Stimulated activated CD4-positive, alpha-beta T cell treated with anti-CD3 and anti-CD28 coated beads, Interleukin-15, amount 100 ng/mL, for 48 hours (primary cell): ENCODE measurements around the gene CA7.

Experiments
- DNase-seq, 2 donors: peaks; one replicate each; pipeline ENCODE4 v3.0.0-alpha.2; 2020; ENCODE audit warnings: low read depth in 2 of 2

The CA7 gene

DNA sequence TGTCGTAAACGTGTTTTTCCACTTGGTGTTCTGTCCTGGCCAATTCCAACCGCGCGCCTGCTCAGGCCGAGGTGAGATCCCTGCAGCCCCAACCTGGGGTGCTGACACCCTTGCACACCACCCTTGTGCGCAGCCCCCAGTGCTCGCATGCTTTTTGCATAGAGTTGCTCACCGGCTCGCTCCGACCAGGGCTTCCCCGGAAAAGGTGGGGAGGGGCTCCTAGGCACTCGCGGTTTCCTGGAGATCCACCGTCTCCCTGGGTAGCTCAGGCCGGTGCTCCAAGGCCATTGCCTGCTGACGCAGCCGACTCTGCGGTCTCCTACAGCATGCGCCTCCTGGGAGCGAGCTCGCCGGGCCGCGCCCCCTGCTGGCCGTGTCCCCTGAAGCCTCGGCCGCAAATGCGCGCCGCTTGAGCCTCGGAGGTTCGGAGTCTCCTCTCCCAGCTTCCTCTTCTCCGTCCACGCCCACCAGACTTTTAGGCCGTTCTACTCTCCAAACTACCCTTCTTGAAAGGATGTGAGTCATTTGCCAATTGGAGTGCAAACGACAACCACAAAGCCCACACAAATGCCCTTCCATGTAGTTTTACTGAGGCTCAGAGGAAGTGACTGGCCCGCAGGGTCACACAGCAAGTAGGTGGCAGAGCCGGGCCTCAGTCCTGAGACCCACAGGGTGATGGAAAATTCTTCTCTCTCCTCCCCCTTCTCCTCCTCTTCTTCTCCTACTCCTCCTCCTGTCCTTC is 28.9 kb downstream of the CA7 start:
- DNase-seq = peak; percentile 92

DNA sequence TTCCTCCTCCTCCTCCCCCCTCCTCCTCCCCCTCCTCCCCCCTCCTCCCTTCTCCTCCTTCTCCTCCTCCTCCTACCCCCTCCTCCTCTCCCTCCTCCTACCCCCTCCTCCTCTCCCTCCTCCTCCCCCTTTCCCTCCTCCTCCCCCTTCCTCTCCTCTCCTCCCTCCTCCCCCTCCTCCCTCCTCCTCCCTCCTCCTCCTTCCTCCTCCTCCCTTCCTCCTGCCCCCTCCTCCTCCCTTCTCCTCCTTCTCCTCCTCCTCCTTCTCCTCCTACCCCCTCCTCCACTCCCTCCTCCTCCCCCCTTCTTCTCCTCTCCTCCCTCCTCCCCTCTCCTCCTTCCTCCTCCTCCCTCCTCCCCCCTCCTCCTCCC is 29.5 kb downstream of the CA7 start:
- no peak for DNase-seq

DNA sequence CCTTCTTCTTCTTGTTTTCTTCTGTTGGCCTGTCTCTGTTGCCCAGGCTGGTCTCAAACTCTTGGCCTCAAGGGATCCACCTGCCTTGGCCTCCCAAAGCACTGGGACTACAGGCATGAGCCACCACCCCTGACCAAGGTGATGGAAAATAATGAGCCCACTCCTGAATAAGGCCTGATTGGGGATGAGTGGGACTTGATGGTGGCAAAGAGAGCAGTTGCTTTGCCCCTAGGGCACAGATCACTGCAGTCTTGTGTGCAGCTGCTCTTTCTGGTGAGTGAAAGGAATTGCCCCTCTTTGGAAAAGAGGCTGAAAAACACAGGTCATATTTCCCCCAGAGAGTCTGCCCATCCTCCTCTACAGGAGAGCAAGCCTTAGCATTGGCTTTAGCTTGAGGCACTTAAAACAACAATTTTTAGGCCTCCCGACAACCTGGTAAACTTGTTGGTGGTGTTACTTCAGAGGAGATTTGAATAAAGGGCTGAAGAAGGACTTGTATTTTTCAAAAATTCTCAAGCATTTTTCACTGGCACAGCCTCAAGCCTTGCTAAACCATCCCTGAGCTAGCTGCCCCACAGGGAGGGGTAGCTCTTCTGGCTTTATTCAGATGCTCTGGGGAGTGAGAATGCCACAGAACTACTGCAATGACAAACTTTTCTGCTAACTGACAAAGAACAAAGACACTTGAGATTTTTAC is 30.0 kb downstream of the CA7 start:
- DNase-seq = no peak

DNA sequence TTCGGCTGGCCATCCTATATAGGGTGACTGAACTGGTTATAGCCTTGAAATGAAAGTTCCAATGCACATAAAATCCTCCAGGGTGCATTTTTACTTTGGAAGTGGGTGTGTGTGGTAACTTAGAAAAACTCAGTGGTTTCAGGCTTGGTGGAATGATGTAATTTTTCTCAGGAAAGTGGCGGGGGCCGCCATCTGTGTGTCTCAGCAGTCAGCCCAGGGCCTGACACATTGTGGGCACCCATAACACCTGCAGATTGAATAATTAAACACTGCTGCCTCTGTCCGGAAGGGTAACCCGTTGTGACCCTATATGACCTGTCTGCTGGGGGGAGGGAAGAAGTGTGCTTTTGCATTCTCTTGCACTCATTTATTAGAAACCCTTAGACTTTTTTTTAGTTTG is 33.9 kb downstream of the CA7 start:
- peak; percentile 71 to 73 for DNase-seq

DNA sequence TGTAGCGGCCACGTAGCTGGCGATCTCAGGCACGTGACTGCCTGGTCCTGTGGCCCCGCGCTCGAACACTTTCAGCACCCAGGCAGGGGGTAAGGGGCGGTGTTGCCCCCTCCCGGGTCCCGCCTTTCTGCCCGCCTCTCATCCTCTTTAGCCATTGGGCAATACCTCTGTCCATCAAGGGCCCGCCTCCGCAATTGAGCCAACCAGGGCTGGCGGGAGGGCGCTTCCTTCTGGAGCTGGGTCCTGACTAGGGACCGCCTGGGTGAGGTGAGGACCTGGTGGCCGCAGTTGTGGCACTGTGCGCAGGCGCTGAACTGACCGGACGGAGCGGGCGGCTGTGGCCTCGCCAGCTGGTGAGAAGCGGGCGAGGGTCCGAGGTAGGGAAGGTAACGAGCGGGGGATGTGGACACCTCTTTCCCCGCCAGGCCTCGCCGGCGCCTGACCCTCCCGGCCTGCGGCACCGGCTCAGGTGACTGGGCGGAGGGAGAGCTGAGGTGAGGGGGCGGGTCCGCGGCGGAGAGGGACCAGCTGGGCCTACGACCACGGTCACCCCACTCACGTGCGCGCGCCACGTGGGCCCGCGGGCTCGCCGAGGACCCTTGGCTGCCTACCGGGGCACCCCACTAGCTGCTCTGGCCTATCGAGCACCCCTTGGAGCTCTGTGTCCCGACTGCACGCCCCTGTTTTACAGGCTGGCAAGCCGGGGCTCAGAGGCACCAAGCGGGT is 36.2 kb downstream of the CA7 start, which contains the start of gene PDP2:
Gene PDP2 (plus strand): TSS at position 228 of the 726 bp plus-strand sequence. CDS start 3,770 bp downstream, outside the sequence.
- DNase-seq = peak; percentile 87 to 91

- no peak for DNase-seq
Measured at GRCh38 chr16:66881014-66881417, 36.8 kb downstream of the CA7 start.

- no peak for DNase-seq
Measured at GRCh38 chr16:66881560-66881959, 37.3 kb downstream of the CA7 start.

- DNase-seq = no peak
Measured at GRCh38 chr16:66881964-66882508, 37.8 kb downstream of the CA7 start.

DNA sequence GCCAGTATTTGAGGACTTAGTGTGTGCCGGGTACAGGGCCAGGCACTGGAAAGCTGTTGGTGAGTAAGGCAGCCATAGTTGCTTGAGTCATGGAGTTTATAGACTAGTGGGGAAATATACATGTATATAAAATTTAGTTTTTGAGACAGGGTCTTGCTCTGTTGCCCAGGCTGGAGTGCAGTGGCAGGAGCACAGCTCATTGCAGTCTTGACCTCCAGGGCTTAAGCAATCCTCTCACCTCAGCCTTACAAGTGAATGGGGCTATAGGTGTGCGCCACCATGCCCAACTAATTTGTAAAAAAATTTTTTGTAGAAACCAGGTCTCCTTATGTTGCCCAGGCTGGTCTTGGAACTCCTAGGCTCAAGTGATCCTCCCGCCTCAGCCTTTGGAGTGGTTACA is 38.5 kb downstream of the CA7 start:
- no peak for DNase-seq

DNA sequence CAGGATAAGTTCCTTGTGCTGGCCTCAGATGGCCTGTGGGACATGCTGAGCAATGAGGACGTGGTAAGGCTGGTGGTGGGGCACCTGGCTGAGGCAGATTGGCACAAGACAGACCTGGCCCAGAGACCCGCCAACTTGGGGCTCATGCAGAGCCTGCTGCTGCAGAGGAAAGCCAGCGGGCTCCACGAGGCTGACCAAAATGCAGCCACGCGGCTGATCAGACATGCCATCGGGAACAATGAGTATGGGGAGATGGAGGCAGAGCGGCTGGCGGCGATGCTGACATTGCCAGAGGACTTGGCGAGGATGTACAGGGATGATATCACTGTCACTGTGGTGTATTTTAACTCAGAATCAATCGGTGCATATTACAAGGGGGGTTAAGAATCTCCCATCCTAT is 41.3 kb downstream of the CA7 start:
- no peak for DNase-seq

GRCh38 chr16:66886321-66886720 is 42.1 kb downstream of the CA7 start:
- no peak for DNase-seq

DNA sequence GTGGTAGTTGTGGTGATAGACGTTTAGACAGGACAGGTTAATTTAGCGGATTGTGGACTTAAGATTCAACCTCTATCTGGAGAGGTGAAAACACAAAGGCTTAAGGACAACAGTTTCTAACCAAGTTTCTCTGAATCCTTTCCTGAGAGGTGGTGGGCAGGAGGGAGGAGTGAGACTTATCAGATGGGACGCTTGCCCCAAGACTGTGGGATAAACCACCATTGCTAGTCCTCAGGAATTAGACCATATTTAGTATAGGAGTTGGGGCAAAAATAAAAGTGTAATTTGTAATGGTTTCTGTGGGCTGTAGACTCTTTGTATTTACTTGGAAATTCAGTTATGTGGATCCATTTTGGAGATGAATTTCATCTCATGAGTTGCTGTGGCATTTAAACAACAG is 42.7 kb downstream of the CA7 start:
- DNase-seq = no peak

DNA sequence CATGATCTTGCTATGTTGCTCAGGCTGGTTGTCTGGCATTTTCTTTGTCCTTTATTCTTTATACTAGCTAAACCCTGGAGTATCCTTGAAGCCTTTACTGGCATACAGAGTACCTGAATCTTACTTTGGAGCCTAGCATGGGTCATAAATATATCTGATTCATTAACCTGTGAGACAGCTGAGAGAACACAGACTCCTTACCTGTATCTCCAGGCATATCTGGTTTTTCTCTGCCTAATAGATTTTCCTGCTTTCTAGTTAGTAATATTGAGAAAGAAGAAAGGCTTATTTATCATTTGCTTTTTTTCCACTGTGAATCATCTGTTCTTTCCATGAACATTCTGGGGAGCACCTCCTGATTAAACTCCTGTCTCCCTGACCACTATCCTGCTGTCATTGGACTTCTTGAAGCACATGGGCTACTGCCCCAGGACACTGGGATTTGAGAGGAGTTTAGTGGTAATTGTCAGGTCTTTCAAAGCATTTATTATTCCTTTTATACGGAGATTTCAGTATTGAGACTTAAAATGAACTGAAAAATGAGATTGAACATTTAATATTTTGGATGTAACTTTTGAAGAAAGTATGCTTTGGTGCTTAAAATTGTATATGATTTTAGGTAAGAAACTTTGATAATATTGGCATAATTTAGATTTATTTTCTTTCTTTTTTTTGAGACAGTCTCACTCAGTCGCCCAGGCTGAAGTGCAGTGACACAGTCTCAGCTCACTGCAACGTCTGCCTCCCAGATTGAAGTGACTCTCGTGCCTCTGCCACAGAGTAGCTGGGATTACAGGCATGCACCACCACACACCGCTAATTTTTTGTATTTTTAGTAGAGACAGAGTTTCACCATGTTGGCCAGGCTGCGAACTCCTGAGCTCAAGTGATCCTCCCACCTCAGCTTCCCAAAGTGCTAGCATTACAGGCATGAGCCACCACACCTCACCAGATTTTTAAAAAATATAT is 44.7 kb downstream of the CA7 start:
- DNase-seq = no peak

DNA sequence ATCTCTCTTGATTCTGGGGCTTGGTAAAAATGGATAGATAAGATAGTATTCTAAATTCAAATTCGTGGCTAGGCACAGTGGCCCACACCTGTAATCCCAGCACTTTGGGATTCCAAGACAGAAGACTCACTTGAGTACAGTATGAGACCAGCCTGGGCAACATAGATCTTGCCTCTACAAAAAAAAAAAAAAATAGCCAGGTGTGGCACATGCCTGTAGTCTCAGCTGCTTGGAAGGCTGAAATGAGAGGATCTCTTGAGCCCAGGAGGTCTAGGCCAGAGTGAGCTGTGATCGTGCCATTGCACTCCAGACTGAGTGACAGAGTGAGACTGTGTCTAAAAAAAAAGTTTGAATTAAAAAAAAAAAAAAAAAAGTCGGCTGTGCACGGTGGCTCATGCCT is 45.4 kb downstream of the CA7 start:
- no peak for DNase-seq

DNA sequence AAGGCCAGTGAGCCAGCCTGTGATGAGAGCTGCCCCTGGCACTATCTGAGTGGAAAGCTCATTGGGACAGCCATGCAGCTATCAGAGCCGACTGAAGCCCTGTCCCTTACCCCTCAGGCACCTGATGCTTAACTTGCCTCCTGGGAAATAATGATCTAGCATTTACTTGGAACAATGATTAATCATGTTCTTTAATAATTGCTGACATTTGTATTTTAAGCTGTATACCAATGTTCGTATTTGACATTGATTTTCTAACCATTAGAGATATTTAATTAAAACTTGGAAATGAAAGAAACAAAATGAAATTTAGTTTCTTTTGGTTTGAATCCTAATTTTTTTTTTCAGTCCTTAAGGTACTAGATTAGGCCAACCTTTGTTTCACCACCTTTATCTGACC is 46.6 kb downstream of the CA7 start:
- DNase-seq = no peak

- DNase-seq = no peak
Measured at GRCh38 chr16:66891360-66891759, 47.1 kb downstream of the CA7 start.

GRCh38 chr16:66891797-66892196 is 47.6 kb downstream of the CA7 start:
- no peak for DNase-seq

- DNase-seq = no peak
Measured at GRCh38 chr16:66894055-66894454, 49.8 kb downstream of the CA7 start.

DNA sequence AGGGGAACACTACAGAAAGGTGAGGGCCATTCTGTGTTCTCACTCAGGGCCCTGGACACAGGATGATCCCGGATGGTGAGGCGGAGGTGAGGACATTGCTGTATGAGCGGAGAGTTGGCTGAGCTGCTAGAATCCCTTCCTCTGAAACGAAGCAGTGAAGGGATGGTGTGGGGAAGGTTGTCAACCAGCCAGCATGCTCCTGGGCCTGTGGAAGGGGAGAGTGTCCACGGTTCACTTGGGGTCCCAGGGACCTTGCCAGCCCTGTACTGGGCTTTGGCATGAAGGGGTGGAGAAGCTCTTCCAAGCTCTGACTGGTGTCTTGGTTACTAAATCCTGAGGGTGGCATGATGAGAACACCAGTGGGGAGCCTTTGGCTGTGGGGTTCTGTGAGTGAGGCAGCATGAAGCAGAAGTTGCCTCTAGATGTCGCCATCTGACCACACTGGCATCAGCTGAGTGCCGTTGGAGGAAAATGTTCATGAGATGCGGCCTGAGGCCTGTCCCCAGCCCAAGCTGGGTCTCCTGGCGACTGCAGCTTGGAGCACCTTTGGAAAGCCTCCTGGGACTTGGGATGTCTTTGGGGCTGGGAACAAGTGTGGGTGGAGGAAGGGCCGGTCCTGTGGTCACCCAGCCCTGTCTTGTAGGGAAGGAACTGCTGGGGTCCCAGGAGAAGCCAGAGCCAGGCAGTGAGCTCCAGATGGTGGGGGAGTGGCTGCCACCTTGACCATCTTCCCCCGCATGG is 50.9 kb downstream of the CA7 start:
- DNase-seq = no peak

DNA sequence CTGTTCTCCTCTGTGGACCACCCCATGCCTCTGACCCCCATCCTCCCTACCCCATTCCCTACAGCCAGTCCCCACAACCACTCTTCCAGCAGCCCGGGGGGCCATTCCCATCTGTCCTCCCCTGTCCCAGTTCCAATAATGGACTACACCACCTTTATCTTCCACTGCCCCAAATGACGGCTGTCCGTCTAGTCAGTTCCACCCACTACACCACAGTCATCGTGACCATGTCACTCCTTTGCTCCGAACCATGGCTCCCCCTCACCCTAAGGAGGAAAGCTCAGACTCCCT is 51.4 kb downstream of the CA7 start:
- DNase-seq = no peak

DNA sequence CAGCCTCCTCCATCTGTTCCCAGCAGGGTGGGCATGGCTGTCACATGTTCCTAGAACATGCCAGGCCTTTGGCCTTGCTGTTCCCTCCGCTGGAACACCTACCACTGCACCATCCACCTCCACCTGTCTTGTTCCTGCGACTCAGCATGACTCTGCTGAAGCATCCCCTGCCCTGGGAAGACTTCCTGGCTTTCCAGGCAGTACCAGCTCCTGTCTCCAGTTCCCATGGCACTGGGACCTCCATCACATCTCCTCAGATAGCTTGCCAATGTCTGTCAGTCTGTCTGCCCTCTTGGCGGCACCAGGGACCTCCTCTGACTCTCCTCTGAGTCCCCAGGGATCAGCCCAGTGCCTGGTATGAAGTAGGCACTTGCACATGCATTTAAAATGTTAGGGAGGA is 51.8 kb downstream of the CA7 start:
- DNase-seq = no peak
